Stromal cell of bone marrow (primary cell): ENCODE results near the gene PLEKHF1.
"Not testable (repeated sequence)": the region's sequence is repeated elsewhere in the genome, so short reads cannot be mapped to it uniquely, and the experiment has no call there.

Experiments used
- DNase-seq: peaks from one replicate; pipeline ENCODE4 v3.0.0-alpha.2; 2012; ENCODE audit warnings: low read depth

The PLEKHF1 gene

DNA sequence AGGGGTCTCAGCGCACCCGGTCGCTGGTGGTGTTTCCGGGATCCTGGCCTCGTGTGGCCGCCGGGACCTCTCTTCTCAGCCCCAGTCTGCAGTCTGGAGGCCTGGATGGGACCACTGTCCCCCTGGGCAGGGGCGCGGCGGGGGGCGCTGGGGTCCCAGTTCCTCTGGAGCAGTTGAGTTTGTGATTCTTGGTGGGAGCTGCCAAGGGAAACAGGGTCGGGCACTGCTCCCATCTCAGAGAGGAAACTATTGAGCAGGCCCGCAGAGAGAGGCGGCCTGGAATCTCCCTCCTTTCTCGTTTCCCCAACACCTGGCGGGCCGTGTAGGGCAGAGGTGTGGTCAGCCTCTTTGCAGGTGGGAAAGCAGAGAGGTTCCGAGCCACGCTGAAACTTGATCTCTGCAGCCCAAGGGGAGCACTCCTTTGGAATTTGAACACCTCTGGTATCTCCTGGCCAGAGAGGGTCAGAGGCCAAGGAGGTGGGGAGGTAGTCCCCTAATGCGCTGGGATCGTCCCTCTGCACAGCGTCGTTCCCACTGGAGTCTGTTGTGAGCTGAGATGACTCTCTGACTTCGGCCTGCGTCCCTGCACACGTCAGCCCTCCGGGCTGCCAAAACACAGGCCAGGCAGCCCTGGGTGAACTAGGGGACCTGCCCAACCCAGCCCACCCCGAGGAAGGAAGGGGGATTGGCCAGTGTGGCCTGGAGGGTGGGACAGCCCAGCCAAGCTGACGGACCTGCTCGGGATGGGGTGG, 741 bp downstream of the PLEKHF1 start:
- DNase-seq = peak; percentile 73

DNA sequence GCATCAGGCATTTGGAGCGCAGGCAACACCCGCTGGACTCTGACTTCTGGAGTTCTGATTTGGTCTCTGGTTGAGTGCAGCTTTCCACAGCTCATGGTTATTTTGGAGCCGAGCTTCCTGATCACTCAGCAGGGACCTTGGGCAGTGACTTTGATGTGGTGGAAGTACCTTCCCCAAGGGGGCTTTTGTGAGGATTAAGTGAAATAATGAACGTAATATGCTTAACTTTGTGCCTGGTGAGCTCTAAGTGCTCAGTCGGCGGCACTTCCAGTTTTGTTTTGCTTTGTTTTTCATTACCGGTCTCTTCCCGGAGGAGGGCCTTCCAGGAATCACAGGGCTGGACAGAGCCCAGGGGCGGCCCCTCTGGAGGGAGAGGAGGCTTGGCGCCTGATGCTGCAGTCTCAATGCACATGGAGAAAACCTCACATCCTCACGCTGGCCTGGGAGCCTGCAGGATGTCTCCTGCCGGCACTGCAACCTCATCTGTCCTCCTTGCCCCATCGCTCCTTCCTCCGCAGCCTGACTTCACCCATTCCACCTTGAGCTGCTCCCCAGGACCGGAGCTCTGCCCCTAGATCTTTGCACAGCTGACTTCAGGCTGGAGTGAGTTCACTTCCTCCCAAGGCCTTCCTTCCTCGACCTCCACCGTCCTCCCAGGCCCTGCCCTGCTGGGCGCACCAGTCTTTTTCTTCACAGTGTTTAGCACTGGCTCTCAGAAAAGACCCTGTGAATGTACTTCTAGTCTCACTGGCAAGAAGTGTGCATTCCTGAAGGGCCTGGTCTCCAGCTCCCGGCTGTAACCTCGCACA, 1.5 kb downstream of the PLEKHF1 start:
- peak; percentile 80 for DNase-seq

DNA sequence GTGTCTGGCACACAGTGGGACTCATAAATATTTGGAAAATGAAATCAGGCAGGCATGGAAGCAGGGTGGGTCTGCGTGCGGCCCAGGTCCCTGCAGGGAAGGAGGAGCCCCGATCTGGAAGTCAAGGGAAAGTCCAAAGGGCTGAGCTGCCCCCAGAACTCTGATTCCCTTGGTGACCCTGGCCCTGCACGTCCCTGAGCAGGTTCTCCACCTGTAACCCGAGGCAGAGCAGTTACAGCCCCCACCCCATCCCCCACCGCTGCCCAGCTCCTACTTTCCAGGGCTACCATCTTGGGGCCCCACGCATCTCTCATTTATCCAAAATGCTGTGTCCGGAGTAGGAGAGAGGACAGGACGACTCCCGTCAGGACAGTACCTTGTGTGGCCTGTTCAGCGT, 2.1 kb downstream of the PLEKHF1 start:
- no peak for DNase-seq

DNA sequence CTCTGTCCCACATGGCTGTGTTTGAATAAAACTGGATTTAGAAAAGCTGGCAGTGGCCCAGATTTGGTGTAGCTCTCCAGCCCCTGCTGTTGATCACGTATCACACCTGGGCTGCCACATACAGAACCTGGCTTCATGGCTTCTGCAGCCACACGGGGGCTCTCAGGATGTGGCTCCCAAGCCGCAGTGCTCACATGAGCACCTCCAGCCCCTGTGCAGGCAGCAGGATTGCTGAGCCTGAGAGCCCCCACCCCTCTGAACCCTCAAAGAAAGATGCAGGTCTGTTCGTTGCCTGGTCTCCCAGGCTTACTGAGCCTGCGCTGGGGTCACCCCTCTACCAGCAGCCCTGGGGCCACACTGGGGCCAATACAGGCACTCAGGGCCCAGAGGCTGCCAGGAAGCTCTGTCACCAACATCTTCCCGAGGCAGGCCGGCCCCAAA, 2.7 kb downstream of the PLEKHF1 start:
- no peak for DNase-seq

DNA sequence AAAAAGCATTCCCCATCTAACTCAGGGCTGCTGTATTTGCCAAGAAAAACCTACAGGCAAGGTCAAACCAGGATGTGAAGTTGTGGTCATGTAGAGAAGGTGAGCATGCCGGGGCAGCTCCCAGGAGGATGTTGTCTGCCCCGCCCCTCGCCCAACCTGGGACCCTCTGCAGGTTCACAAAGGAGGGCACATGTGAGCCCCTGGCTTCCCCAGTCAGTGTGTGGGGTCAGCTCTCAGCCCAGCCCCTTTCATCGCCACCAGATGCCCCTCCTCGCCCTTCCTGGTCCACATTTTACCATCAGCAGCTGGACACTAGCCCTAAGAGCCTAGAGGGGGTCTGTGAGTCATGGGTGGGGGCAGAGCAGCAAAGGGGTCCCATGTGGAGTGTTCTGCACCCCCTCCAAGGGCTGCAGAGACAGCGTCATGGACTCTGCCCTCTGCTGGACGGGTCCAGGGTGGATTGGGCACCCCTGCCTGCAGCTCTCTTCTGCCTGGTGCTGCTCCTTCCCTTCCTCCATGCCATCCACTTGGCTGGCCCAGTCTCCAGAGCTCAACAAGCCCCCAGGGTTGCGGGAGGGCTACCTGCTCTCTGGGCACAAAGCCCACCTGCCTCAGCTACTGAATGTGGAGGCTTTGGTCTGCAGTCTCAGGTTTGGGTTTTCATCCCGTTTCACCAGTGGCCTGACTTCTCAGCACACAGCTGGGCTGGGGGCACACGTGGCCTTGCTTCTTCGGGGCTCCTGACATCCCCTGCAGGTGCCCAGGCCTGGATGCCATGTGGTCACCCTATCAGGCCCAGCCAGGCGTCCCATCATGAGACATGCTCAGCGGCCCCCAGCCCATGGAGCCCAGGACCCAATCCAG, 3.7 kb downstream of the PLEKHF1 start:
- no peak for DNase-seq

DNA sequence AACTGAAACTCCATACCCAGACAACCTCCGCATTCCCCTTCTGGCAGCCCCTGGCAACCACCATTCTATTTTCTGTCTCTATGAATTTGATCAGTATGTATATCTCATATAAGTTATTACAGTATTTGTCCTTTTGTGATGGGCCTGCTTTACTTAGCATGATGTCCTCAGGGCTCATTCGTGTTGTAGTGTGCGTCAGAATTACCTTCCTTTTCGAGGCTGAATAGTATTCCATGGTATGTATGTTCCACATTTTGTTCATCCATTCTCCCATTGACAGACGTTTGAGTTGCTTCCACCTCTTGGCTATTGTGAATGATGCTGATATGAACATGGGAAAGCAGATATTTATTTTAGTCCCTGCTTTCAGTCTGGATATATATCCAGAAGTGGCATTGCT, 5.0 kb downstream of the PLEKHF1 start:
- DNase-seq = no peak

DNA sequence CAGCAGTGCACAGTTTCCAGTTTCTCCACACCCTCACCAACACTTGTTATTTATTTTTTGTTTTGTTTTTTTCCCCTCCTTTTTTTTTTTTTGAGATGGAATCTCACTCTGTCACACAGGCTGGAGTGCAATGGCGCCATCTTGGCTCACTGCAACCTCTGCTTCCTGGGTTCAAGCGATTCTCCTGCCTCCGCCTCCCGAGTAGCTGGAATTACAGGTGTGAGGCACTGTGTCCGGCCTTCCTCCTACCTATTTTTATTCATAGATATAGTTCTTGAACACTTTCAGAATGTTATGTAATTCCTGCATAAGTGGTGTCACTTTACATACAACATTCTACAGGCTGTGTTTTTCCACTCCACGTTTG, 5.7 kb downstream of the PLEKHF1 start:
- DNase-seq = not testable (repeated sequence)

DNA sequence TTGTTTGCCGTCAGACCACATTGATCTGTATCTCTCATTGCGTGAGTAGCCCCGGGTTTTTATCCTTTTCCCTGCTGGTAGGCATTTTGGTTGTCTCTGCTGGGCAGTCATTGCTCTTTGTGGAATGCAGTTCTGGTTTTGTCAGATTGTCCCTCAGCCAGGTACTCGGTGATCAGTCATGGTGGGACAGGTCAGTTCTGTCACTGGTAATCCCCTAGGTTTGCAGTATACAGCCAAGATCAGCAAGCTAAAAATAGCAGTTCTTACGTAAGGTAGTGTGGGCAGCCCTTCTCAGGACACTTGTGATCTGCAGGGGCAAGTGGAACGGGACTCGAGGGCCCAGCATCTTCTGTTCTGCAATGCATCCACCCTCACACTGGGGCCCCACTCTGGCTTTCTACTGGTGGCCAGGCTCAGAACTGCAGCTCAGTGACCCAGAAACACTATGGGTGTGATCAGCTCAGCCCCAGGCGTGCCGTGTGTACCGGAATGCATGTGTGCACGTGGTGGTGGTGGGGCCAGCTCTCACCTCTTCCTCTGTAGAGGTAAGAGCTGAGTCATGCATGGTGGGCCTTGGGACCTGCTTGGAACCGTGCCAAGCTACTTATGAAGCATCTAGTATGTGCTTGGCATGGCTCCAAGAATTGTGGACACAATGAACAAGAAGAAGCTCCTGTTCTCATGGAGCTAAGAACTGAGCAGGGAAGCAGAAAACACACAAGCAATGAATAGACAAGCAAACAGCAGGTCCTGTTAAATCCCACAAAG, 6.3 kb downstream of the PLEKHF1 start:
- DNase-seq = no peak

DNA sequence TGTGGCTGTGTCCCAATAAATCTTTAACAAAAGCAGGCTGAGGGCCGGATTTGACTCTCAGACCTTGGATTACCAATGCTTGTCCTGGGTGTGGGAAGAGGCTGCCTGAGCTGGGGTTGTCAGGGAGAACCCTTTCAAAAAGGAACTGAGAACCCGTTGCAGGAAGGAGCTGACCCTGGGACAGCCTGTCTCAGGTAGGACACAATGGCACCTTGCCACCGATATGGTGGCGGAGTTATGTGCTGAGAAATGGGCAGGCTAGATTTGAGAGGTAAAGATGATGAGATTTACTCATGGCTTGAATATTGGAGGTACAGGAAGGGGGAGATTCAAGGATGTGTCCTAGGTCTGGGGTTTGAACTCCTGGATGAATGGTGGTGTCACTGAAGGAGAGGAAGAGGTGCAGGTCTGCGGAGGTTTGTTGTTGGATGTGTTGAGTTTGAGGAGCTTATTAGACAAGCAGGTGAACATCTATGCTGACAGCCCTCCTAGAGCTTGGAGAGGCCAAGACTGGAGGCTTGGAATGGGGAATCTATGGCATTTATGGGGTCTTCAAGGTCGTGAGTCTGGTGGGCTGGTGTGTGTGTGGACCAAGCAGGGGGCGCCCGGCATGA, 7.2 kb downstream of the PLEKHF1 start:
- no peak for DNase-seq

DNA sequence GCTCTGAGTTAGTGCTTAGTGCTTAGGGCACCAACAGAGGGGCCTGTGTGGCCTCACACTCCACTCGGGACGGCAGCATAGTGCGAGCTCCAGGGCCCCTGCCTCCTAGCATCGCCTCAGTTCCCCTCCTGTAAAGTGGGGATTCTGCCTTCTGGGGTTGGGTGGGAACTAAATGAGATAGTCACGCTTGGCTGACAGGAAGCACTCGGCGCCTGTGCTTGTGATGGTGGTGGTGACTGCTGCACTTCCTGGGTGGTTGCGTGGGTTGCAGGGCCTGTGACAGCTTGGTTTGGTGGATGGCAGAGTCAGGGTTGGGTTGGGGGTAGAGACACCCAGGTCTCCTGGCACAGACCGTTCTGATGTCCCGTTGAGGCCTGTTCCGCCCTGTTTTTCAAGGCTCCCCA, 7.7 kb downstream of the PLEKHF1 start:
- no peak for DNase-seq

DNA sequence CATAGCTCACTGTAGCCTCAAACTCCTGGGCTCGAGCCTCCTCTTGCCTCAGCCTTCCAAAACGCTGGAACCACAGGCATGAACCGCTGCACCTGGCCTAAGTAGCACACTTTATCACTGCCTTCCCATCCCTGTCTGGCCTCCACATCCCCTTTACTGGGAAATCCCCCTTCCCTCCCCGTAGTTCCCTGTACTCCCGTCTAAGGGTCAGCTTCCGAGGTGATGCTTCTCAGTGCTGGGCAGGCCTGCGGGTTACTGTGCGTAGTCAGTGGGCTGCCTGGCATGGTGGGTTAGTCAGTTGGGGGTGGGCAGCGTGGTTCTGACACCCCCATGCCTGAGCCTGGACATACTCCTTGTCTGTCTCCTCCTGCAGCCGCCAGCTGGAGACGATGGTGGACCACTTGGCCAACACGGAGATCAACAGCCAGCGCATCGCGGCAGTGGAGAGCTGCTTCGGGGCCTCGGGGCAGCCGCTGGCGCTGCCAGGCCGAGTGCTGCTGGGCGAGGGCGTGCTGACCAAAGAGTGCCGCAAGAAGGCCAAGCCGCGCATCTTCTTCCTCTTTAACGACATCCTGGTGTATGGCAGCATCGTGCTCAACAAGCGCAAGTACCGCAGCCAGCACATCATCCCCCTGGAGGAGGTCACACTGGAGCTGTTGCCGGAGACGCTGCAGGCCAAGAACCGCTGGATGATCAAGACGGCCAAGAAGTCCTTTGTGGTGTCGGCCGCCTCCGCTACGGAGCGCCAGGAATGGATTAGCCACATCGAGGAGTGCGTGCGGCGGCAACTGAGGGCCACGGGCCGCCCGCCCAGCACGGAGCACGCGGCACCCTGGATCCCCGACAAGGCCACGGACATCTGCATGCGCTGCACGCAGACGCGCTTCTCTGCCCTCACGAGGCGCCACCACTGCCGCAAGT, 8.4 kb downstream of the PLEKHF1 start:
- no peak for DNase-seq

DNA sequence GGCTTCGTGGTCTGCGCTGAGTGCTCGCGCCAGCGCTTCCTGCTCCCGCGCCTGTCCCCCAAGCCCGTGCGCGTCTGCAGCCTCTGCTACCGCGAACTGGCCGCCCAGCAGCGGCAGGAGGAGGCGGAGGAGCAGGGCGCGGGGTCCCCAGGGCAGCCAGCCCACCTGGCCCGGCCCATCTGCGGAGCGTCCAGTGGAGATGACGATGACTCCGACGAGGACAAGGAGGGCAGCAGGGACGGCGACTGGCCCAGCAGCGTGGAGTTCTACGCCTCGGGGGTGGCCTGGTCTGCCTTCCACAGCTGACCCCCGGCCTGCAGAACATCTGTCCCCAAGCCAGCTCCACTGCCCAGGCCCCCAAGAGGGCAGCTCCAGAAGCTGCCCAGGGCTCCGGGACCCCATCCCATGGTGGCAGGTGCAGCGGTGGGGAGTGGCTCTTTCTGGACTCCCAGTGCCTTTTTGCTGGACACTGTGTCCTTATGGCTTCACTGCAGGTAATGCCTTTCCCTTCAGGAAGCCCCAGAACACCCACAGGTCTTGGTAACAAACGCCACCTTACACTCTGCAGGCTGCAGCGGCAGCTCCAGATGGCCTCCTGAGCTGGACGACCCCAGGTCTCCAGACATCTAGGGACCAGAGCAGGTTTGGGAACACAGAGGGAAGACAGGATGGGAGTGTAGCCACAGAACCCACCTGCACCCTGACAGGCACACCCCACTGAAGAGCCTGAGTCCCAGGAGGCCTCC, 9.3 kb downstream of the PLEKHF1 start:
- no peak for DNase-seq

DNA sequence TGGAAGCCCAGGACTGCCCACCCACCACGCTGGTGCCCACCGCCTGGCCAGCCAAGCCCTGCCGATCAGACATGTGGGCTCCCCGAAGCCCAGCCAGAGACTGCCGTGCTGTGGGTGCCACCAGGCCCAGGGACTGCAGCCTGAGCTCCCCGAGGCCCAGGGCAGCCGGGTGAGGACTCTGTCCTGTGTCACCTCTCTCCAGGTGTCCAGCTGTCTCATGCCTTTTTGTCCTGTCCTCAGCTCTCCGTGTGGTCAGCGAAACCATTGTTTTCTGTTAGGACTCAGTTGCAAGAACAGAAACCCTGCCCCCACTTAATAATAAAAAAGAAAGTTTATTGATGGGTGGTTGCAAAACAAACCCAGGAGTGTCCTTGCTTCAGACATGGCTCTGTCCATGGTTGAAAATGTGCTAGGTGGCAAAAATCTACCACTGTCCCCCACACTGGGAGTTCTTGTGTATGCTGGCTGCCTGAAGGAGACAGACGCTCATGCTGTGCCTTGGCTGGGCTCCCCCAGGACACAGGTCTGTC, 9.9 kb downstream of the PLEKHF1 start:
- DNase-seq = no peak

DNA sequence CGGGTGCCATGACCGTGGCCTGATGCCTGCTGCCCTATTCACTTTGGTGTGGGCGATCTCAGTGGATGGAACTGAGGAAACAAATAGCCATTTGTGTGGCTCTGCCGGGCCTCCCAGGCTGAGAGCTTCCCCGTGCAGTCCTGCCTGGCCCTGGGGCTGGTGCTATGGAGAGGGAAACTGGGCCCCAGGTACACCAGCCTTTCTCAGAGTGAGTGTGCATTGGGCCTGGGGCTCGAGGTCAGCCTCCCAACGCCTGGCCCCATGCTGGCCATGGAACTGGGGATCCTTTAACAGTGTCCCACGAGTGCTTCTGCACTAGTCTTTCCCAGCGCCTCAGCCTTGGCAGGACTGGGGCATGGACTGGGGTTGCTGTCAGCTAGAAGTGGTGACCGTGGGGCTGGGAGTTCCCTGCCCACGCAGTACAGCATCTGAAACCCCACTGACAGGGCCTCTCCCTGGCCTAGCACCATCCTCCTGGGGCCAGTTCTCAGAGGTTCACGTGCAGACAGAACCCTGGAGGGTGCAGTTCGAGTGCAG, 10.5 kb downstream of the PLEKHF1 start:
- DNase-seq = no peak

DNA sequence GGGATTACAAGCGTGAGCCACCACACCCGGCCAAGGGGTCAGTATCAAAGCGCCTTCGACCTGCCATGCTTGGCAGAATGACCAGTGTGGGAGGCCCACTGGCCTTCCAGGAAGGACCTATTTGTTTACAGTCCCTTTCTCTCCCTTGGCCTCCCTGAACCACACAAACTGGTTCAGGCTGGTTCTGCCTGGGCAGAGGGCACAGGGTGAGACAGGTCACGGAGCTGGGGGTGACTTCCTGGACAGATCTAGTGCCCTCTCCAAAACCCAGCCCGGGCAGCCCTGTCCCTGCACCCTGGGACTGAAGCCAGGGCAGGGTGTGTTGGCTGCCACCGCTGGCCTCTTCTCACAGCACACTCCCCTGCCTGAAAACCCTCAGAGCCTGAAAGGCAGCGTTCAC, 11.3 kb downstream of the PLEKHF1 start:
- no peak for DNase-seq

DNA sequence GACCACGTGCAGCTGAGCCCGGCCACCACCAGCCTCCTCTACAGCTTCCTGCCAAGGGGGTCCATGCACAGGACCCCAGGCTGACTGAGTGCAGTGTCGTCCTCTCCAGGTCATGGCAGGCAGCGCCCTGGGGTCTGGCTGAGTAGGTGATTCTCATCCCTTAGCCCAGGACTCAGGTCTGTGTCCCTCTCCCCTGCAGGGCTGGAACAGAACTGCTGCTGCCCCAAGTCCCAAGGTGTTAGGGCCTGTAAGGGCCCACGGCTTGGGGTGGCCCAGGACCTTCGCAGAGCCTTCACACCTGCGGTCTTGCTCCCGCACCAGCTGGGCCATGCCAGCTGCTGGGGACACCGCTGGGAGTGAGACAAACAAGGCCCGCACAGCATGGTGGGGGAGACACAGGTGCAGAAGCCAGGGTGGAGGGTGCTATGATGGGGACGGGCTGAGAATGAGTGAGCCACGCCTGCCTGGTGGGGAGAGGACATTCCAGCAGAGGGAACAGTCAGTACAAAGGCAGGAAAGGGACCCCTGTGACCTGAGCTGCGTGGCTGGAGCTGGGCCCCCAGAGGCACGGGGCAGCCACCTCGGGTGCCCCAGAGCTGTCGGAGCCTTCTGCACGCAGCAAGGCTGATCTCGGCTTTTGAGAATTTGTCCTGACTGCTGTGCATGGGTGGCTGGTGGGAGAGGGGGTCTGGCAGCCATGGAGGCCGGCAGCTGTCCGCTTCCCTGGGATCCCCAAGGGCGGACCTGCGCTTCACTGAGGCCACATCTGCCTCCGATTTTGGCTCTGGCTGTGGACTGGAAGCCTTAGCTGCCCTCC, 11.9 kb downstream of the PLEKHF1 start:
- DNase-seq = no peak

DNA sequence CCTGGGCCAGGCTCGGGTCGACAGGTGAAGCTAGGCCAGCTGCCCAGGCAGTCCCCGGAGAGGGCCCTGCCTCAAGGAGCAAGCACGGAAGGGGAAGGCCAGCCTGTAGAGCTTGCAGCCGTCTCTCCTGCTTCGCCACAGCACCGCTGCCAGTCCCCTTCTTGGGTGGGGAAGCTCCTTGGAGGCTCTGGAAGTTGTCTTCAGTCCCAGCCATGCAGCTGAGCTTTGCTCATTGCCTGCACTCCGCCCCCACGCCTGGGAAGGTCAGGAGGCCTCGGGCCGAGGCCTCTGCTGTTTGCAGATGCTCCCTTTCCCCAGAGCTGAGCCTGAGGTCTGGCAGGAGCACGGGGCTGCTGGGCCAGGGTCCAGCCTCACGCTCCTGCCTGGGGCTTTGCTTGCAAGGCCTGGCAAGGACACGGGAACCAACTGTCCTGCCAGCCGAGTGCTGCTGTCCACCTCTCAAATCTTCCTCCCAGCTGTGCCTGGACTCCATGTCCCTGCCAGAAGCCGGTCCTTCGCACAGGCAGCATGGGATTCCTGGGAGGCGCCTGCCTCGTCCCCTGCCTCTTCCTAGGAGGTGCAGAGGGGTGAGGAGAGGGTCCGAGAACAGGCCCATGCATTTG, 13.3 kb downstream of the PLEKHF1 start:
- DNase-seq = no peak
